GM21619 (cell line): ENCODE data around the gene CTBP1.
A peak's percentile ranks its signal among the peaks of the same experiment; 100 is the strongest.

Experiments used
- ATAC-seq: cut with Tn5 transposase; IDR thresholded peaks from one replicate; pipeline ENCODE4 v1.9.1; 2021; ENCODE audit not compliant: unreplicated experiment

Gene CTBP1

DNA sequence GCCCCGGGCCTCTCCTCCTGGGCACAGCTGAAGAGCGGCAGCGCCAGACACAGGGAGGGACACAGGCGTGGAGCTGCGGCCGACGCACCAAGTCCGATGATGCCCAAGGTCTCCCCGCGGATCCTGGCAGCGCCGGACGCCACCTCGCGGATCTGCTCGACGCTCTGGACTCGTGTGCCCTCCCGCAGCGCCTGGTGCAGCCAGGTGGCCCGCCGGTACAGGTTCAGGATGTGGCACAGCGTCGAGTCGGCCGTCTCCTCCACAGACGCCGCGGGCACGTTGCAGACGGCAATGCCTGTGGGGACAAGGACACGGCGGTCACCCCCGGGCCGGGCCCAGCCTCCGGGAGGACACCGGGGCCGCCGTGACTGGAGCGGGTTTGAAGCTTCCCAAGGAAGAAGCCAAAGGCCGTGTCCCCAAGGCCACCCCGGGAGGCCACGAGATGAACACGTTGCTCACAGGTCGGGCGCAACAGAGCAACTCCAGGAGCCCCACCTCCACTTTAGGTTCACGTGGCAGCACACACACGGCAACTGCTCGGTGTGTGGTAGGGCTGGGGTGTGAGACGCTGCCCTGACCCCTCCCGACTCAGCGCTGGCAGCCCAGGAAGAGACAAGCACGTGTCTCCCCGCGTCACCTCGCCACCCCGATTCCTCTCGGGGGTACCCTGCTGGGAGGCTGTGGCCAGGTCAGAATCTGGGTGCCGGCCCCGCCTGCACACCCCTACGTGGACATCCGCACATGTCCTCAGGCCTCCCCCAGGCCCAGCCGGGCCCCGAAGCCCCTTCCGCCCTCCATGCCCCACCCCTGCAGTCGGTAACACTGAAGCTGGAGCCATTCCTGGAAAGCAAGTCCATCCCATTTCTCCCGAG lies 23.4 kb downstream of the CTBP1 start:
- no peak for ATAC-seq

DNA sequence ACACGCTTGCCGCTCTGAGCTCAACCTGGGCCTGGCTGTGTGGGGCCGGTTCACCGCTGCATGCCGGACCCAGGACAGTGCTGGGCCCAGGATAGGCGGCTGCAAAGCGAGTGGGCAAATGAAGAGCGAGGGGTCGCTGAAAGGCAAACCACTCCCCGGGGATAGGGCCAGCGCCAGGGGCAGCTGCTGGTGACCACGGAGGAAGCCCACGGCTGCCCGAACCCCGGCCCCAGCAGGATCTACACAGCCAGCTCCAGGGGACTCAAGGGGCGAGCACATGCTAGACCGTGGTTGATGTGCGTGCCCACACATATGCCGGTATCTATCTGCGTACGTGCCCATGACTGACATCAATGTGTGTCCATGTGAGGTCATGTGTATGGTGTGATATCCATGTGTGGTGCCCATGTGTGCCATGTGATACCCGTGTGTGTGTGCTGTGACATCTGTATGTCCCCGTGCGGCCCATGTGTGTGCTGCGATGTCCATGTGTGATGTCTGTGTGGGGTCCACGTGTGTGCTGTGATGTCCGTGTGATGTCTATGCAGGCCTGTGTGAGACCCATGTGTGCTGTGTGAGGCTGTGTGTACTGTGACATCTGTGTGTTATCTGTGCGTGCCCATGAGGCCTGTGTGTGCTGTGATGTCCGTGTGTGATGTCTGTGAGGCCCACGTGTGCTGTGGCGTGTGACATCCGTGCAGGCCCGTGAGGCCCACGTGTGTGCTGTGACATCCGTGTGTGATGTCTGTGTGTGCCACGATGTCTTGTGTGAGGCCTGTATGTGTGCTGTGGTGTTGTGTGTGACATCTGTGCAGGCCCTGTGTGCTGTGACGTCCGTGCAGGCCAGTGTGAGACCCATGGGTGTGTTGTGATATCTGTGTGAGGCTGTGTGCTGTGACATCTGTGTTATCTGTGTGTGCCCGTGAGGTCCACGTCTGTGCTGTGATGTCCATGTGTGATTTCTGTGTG lies 24.8 kb downstream of the CTBP1 start:
- no peak for ATAC-seq

GRCh38 chr4:1222938-1223690 lies 25.8 kb downstream of the CTBP1 start:
- no peak for ATAC-seq

DNA sequence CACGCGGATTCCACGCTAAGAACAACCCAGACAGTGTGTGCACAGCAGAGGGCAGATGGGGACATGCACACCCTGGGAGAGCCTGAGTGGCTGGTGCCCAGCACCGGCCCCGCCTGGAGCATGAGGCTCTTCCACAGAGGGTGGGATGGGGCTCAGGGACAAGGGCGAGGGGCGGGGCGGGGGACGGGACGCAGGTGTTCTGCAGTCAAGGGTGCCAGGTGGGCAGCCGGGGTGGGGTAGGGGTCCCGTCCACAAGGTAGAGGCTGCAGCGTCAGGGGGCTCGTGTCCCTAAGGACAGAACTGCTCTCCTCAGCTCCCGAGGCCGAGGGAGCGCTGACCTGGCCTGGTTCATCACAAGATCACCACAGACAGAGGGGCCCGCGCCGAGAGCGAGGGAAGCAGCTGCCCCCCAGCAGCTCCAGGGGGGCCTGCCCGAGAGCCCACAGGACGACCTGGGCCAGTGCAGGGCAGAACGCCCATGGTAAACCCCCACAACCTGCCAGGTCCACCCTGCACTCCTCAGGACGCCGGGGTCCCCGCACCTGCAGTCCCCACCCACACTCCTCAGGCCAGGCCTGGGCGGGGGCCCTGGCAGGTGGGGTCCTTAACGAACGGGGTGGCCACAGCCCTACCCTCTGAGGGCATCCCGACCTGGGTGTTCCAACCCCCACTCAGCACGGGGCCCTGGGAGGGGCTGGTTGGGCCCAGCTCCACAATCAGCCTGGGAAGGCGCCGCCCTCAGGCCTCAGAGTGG lies 26.7 kb downstream of the CTBP1 start:
- no peak for ATAC-seq

DNA sequence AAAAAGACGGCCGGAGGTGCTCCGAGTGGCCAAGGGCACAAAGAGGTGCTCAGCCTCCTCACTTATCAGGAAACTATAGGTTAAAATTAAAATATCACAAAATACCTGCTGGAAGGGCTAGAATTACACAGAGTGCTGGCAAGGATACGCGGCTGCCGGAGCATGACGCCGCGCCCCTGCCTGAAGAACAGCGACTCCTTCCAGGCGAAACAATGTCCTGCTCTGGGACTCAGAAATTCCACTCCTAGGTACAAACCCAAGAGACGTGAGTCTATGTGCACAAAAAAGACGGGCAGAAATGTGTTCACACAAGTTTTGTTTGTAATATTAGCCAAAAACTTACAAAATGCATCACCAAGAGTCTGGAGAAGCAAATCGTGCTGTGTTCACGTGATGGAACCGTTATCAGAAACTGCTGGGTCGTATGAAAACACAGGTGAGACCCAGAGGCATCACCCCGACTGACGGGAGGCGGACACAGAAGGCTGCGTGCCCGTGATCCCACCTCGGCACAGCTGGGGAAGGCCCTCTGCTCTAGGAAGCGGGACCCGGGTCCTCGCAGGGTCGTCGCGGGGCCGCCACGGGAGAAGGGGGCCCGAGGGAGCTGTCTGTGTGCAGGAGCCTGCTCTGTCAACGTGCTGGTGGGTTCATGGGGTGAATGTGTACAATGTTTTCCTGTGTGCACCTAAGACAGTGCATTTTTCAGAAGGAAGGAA lies 27.6 kb downstream of the CTBP1 start:
- no peak for ATAC-seq

GRCh38 chr4:1220566-1220965 lies 28.4 kb downstream of the CTBP1 start:
- ATAC-seq = no peak

GRCh38 chr4:1219566-1219950 lies 29.4 kb downstream of the CTBP1 start:
- no peak for ATAC-seq

- peak; percentile 62 for ATAC-seq
Measured at GRCh38 chr4:1218634-1219565, 30.0 kb downstream of the CTBP1 start.

- no peak for ATAC-seq
Measured at GRCh38 chr4:1217366-1217765, 31.6 kb downstream of the CTBP1 start.

DNA sequence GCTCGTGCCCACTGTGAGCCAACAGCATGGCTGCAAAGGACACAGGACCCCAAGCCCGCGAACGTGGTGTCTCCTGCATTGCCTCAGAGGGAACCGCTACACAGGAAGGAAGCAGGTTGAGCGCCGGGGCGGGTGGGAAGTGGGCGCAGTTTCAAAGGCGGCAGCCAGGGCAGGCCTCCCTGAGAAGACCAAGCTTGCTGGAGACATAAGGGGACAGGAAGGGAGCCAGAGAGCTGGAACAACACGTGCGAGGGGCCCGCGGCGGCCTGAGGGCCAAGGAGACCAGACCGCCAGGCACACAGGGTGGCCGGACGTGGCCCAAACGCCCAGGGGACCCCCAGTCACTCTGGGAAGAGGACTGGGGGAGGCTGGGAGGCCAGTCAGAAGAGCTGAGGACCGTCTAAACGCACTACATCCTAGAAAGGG lies 32.0 kb downstream of the CTBP1 start:
- peak; percentile 26 for ATAC-seq

GRCh38 chr4:1216076-1216614 lies 32.8 kb downstream of the CTBP1 start:
- ATAC-seq = no peak

- ATAC-seq = peak; percentile 18
Measured at GRCh38 chr4:1215141-1216075, 33.5 kb downstream of the CTBP1 start.

DNA sequence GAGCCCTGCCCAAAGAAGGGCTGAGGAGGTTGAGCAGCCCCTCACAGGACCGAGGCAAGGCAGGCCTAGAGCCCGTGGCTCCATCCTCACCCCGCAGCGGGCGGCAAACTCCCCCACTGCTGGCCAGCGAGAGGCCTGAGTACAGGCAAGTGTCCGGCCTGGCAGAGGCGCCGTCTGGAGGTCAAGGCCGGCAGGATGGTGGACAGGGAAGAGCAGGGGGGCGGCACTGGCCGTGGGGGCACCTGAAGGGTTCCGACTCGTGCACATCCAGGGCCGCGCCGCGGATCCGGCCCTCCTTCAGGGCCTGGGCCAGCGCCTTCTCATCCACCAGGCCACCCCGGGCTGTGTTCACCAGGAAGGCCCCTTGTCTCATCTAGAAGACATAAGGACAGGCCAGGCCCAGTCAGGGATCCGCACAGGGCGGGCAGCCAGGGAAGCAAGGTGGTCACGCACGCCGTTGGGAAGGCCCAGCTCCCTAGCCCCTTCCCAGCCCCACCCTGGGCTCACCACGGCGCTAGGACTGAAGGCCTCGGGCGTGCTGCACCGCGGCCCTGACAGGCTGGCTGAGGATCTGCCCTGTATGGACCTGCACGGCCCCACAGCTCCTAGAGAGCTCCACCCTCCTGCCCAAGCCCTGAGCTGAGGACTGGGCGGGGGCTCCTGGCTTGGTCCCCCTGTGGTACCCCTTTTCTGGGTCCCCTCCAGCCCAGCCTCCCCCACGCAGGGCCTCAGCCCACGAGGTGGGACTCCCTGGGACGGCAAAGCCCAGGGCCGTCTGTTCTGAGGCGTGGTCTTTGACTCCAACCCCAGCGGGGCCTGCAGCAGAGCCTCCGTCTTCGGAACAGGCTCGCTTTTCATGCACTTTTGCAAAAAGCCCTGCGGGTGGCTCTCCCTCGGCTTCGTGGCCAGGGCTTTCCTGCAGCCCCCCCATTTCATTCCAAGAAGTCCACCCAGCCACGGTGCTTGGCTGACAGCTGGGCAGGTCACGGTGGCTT lies 34.5 kb downstream of the CTBP1 start:
- no peak for ATAC-seq

GRCh38 chr4:1213336-1213995 lies 35.5 kb downstream of the CTBP1 start:
- ATAC-seq = no peak

GRCh38 chr4:1212546-1213335 lies 36.2 kb downstream of the CTBP1 start:
- ATAC-seq = no peak
